Measurements from ENCODE around the gene PTPRC. TPM values are rescaled to one million over a fixed set of nuclear protein-coding genes. Genes with fewer than 3 reads are reported as not detected.

PTPRC gene
- total RNA-seq, 2 experiments from 2014 or later: 177 to 241 TPM

DNA sequence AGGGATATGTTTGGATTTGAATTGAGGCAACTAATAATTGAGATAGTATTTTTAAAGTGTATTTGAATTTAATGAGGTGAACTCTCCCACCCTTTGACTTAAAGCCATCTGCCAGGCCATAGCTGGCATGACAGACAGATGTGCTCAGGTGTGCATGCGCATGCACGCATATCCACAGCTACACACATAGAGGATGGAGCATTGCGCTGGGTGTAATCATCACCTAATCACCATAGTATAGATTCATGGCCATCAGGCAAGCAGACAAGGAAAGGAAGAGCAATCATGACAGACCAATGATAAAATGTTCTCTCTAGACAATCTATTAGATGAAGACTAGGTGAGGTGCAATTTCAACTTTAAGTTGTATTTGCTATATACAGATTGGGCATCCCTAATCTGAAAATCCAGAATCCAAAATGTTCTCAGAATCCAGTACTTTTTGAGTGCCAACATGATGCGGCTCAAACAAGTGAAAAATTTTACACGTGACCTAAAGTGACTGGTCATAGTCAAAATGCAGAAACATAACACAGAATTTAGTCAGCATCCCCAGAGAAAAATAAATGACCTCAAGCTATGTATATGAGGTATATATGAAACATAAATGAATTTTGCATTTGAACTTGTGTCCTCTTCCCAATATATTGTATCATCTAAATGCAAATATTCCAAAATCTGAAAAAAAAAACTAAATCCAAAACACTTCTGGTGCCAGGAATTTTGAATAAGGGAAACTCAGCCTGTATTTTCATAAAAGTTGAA lies 70.1 kb downstream of the PTPRC start:
- no TSS peak for BruUV-seq (replicated peaks)
- intact Hi-C loops (cut with micrococcal nuclease; ENCODE audit: unreplicated experiment): no loop called here

DNA sequence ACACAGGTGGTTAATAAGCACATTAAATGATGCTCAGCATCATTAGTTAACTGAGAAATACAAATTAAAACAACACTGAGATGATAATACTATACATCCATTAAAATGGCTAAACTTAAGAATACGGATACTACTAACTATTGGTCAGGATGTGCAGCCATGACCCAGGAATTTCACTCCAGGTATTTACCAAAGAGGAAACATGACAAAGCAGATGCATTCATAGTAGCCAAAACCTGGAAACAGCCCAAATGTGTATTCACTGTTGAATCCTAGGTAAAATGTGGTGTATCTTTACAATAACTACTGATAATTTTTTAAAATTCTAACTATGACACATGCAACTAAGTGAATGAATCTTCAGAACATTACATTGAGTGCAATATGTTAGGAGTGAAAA lies 73.0 kb downstream of the PTPRC start:
- Histone ChIP-seq H3K79me2 (ENCODE audit: insufficient read depth, low read depth, low read length) (no peaks in the 10 kb centered on the region), H3K4me1 (ENCODE audit: insufficient read depth, low read length, poor library complexity, severe bottlenecking) (no peaks in the 10 kb centered on the region), H3K9me3 (ENCODE audit: low read length) (no peaks in the 10 kb centered on the region), H3K9me2 (ENCODE audit: insufficient read depth, low read length) (no peaks in the 10 kb centered on the region; the same call in 1 of the 2 replicates), H3K27ac (ENCODE audit: low read depth, low read length, poor library complexity, severe bottlenecking) (no peak overlapping the region), H4K20me1 (ENCODE audit: insufficient read depth, low read length) (no peaks in the 10 kb centered on the region), H3K4me3 (ENCODE audit: low read depth, low read length, poor library complexity, severe bottlenecking) (no peak overlapping the region), H3K4me2 (ENCODE audit: low read length) (no peak overlapping the region), H2AFZ (ENCODE audit: low read length) (no peak overlapping the region), H3K36me3 (ENCODE audit: insufficient read depth, low read length) (peaks cover 94% of the 10 kb centered on the region)
- POLR2A ChIA-PET: interaction anchor here (0.6 to 1.1 kb wide), 6 partner anchors 11 to 519 kb away, joined by 3 to 4 read pairs (median 3); no protein-coding TSS in a partner anchor
- intact Hi-C loops (cut with micrococcal nuclease; ENCODE audit: unreplicated experiment): no loop called here
- no peak for TF ChIP-seq EZH2phosphoT487 (IDR thresholded peaks at IDR 0.05; ENCODE audit: borderline replicate concordance, low read depth, low read length)
- TF ChIP-seq, protein P1, sequence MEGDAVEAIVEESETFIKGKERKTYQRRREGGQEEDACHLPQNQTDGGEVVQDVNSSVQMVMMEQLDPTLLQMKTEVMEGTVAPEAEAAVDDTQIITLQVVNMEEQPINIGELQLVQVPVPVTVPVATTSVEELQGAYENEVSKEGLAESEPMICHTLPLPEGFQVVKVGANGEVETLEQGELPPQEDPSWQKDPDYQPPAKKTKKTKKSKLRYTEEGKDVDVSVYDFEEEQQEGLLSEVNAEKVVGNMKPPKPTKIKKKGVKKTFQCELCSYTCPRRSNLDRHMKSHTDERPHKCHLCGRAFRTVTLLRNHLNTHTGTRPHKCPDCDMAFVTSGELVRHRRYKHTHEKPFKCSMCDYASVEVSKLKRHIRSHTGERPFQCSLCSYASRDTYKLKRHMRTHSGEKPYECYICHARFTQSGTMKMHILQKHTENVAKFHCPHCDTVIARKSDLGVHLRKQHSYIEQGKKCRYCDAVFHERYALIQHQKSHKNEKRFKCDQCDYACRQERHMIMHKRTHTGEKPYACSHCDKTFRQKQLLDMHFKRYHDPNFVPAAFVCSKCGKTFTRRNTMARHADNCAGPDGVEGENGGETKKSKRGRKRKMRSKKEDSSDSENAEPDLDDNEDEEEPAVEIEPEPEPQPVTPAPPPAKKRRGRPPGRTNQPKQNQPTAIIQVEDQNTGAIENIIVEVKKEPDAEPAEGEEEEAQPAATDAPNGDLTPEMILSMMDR (conservative IDR thresholded peaks at IDR 0.05; ENCODE audit: low read length): no peak
- BruUV-seq (replicated peaks): no TSS peak
- DNase-seq (ENCODE audit: low spot score): no peak
- CTCF ChIA-PET (ENCODE audit: unreplicated experiment): no interaction called here

More for the DNA sequence above, 70.1 kb downstream of the PTPRC start:
- ChIA-PET CTCF (ENCODE audit: unreplicated experiment) (no interaction called here), POLR2A (no interaction called here)
- H3K27ac ChIP-seq (ENCODE audit: low read depth, low read length, poor library complexity, severe bottlenecking): no peak overlapping the region
- peaks cover 94% of the 10 kb centered on the region for H3K36me3 ChIP-seq (ENCODE audit: insufficient read depth, low read length)
- no peaks in the 10 kb centered on the region for H3K79me2 ChIP-seq (ENCODE audit: insufficient read depth, low read depth, low read length)
- no peaks in the 10 kb centered on the region for H3K9me3 ChIP-seq (ENCODE audit: low read length)
- H3K4me3 ChIP-seq (ENCODE audit: low read depth, low read length, poor library complexity, severe bottlenecking): no peak overlapping the region
- DNase-seq (ENCODE audit: low spot score): no peak
- H2AFZ ChIP-seq (ENCODE audit: low read length): no peak overlapping the region
- H3K4me2 ChIP-seq (ENCODE audit: low read length): no peak overlapping the region
- H3K4me1 ChIP-seq (ENCODE audit: insufficient read depth, low read length, poor library complexity, severe bottlenecking): no peaks in the 10 kb centered on the region
- no peaks in the 10 kb centered on the region for H4K20me1 ChIP-seq (ENCODE audit: insufficient read depth, low read length)
- no peaks in the 10 kb centered on the region; the same call in 1 of the 2 replicates for H3K9me2 ChIP-seq (ENCODE audit: insufficient read depth, low read length)
- no peak for TF ChIP-seq EZH2phosphoT487 (IDR thresholded peaks at IDR 0.05; ENCODE audit: borderline replicate concordance, low read depth, low read length)
- TF ChIP-seq, protein P1 (conservative IDR thresholded peaks at IDR 0.05; ENCODE audit: low read length): no peak

DNA sequence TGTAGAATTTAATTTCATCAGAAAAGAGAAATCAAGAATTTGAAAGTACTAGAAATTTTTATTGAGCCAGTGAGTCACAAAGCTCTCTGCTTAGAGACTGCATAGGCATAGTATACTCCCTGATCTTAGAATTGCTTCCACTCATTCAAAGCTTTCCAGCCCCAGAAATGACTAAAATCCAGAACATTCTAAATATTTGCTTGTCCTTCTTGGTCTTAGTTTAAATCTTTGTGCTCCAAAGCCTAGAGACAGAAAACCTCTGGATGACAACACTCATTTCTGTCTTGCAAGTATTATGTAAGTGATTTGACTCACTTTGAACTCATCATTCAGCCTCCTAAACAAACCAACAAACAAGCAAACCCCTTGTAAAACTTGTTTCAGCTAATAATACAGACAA lies 74.2 kb downstream of the PTPRC start:
- no peak for TF ChIP-seq EZH2phosphoT487 (IDR thresholded peaks at IDR 0.05; ENCODE audit: borderline replicate concordance, low read depth, low read length)
- TF ChIP-seq, protein P1 (conservative IDR thresholded peaks at IDR 0.05; ENCODE audit: low read length): no peak
- Histone ChIP-seq H3K9me3 (ENCODE audit: low read length) (no peaks in the 10 kb centered on the region), H3K27ac (ENCODE audit: low read depth, low read length, poor library complexity, severe bottlenecking) (no peak overlapping the region), H3K4me3 (ENCODE audit: low read depth, low read length, poor library complexity, severe bottlenecking) (no peak overlapping the region), H3K79me2 (ENCODE audit: insufficient read depth, low read depth, low read length) (no peaks in the 10 kb centered on the region), H3K4me2 (ENCODE audit: low read length) (no peak overlapping the region), H2AFZ (ENCODE audit: low read length) (no peak overlapping the region), H3K4me1 (ENCODE audit: insufficient read depth, low read length, poor library complexity, severe bottlenecking) (no peaks in the 10 kb centered on the region), H3K9me2 (ENCODE audit: insufficient read depth, low read length) (no peaks in the 10 kb centered on the region; the same call in 1 of the 2 replicates), H3K36me3 (ENCODE audit: insufficient read depth, low read length) (peaks cover 98% of the 10 kb centered on the region), H4K20me1 (ENCODE audit: insufficient read depth, low read length) (no peaks in the 10 kb centered on the region)
- BruUV-seq (replicated peaks): no TSS peak
- ChIA-PET POLR2A (no interaction called here), CTCF (ENCODE audit: unreplicated experiment) (interaction anchor here (0.6 kb wide), 1 partner anchor 240 kb away, joined by 3 read pairs; no protein-coding TSS in a partner anchor)
- intact Hi-C loops (cut with micrococcal nuclease; ENCODE audit: unreplicated experiment): no loop called here
- DNase-seq (ENCODE audit: low spot score): no peak

All from OCI-LY7 (cell line).